ENCODE results near the gene MT1G. TPM values are rescaled to one million over a fixed set of nuclear protein-coding genes. Genes with fewer than 3 reads are reported as not detected.
"Not testable (repeated sequence)": the region's sequence is repeated elsewhere in the genome, so short reads cannot be mapped to it uniquely, and the experiment has no call there.

MT1G gene
- total RNA-seq, result 1.8 and 2.9 TPM in 2 replicates
- long read RNA-seq, result 0 reads

DNA sequence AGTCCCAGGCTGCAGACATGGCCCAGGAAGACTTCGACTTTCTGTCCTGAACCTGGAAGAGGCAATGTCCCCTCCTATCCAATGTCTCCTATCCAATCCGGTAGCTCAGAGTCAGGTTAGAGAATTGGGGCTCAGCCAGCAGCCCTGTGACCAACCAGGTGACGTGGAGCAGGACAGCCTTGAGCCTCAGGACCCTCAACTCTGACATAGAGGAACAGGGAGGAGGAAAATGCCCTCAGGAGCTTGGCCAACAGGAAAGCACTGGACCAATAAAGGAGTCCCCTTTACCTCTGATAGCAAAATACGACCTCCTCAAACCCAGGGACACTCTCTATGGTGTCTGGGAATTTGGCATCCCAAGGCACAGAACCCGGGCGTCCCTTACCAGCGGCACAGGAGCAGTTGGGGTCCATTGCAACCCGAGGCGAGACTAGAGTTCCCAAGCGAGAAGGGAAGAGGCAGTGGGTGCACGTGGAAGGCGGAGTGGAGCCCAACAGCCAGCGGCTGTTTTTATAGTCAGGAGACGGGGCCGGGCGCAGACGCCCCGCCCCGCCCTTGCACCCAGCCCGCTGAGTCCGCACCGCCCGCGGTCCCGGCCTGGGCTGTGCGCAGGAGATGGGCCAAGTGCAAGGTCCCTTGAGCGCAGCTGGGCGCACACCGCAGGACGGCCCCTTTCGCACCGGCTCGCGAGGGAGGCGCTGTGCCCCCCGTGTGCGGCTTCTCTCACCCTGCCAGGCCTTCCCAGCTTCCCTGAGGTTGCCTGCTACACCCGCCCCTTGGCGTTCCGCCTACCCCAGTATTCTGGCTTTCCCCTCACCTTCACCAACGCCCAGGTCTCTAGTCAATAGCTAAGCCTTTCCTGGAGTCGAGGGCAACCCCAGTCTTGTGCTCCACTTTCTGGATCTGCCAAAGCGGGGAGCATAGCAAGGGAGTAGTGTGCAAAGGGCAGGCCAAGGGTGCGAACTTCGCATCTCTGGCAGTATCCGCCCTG is at the start of gene MT1G:
MT1G (minus strand) TSS at position 485 of the 991 bp plus-strand sequence; CDS start at position 413, 72 bp downstream.
- no peak within 1 kb of the TSS for H3K27ac Mint-ChIP-seq
- H3K4me1 Mint-ChIP-seq (ENCODE audit: low read depth), result no peaks in the 10 kb centered on the region
- DNase-seq (ENCODE audit: low spot score, unreplicated experiment), result no peak

DNA sequence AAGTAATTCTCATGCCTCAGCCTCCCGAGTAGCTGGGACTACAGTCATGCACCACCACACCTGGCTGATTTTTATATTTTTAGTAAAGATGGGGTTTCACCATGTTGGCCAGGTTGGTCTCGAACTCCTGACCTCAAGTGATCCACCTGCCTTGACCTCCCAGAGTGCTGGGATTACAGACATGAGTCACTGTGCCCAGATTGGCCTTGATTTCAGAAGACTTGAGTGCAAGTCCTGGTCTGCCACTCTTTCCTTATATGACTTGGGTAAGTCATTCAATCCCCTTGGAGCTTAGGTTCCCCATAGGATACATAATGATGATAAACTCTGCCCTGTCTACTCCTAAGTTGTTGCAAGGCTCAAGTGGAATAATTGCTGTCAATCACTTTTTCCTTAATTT is 49.7 kb upstream of the MT1G start:
- H3K27ac Mint-ChIP-seq; H3K4me1 Mint-ChIP-seq (ENCODE audit: low read depth); DNase-seq (ENCODE audit: low spot score, unreplicated experiment); H3K36me3 Mint-ChIP-seq (ENCODE audit: insufficient read depth); H3K4me3 Mint-ChIP-seq (ENCODE audit: low read depth); H3K9me3 Mint-ChIP-seq (ENCODE audit: low read depth): not testable (repeated sequence)
- H3K27me3 Mint-ChIP-seq, result peaks cover 12% of the 10 kb centered on the region

More for the DNA sequence above, at the start of gene MT1G:
- H3K4me3 Mint-ChIP-seq (ENCODE audit: low read depth), result no peak within 1 kb of the TSS
- TF ChIP-seq, protein P1, sequence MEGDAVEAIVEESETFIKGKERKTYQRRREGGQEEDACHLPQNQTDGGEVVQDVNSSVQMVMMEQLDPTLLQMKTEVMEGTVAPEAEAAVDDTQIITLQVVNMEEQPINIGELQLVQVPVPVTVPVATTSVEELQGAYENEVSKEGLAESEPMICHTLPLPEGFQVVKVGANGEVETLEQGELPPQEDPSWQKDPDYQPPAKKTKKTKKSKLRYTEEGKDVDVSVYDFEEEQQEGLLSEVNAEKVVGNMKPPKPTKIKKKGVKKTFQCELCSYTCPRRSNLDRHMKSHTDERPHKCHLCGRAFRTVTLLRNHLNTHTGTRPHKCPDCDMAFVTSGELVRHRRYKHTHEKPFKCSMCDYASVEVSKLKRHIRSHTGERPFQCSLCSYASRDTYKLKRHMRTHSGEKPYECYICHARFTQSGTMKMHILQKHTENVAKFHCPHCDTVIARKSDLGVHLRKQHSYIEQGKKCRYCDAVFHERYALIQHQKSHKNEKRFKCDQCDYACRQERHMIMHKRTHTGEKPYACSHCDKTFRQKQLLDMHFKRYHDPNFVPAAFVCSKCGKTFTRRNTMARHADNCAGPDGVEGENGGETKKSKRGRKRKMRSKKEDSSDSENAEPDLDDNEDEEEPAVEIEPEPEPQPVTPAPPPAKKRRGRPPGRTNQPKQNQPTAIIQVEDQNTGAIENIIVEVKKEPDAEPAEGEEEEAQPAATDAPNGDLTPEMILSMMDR (IDR thresholded peaks at IDR 0.05; ENCODE audit: unreplicated experiment), result no peak
- H3K9me3 Mint-ChIP-seq (ENCODE audit: low read depth), result no peaks in the 10 kb centered on the region
- no peaks in the 10 kb centered on the region for H3K36me3 Mint-ChIP-seq (ENCODE audit: insufficient read depth)
- peaks cover 98% of the 10 kb centered on the region for H3K27me3 Mint-ChIP-seq

DNA sequence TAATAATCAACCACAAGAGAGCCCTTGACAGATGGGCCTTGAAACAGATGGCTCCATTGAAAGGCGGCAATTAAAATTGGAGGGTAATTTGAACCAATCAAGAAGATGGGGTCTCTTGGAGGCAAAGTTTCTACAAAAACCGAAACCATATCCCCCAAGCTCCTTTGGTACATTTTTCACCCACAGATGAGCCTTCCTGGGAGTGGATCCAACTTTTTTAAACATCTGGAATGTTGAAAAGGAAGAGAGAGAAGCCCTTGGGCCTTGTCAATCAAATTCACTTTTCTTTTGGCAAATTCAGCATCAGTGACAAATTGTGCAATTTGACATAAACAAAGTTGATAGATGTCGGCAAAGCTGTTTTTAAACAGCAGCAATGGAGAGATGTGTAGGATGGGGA is 48.9 kb upstream of the MT1G start:
- Mint-ChIP-seq H3K36me3 (ENCODE audit: insufficient read depth) (no peaks in the 10 kb centered on the region), H3K27me3 (peaks cover 7% of the 10 kb centered on the region), H3K4me1 (ENCODE audit: low read depth) (no peaks in the 10 kb centered on the region), H3K9me3 (ENCODE audit: low read depth) (no peaks in the 10 kb centered on the region), H3K27ac (no peak overlapping the region), H3K4me3 (ENCODE audit: low read depth) (no peak overlapping the region)
- TF ChIP-seq, protein P1 (IDR thresholded peaks at IDR 0.05; ENCODE audit: unreplicated experiment), result no peak
- DNase-seq (ENCODE audit: low spot score, unreplicated experiment), result no peak

DNA sequence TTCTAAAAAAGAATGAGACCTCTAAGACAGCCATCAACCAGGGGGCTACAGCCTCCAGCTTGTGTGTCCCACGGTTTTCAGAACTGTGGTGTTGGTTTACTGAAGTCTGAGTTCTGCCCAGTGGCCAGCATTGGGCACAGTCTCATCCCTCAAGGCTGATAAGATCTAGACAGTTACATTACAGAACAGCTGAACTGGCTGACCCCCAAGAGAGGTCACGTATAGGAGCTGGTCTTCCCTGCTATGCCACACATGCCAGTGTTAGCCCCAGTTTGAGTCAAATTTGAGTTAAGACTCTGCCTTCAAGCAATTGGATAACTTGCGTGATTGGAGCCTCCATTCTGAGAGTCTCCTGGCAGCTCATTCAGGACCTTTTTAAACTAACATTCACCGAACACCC is 47.3 kb upstream of the MT1G start:
- H3K27ac Mint-ChIP-seq, result no peak overlapping the region
- H3K4me1 Mint-ChIP-seq (ENCODE audit: low read depth), result no peaks in the 10 kb centered on the region
- TF ChIP-seq, protein P1 (IDR thresholded peaks at IDR 0.05; ENCODE audit: unreplicated experiment), result no peak
- no peaks in the 10 kb centered on the region for H3K9me3 Mint-ChIP-seq (ENCODE audit: low read depth)
- DNase-seq (ENCODE audit: low spot score, unreplicated experiment), result no peak
- H3K27me3 Mint-ChIP-seq, result peaks cover 6% of the 10 kb centered on the region
- no peak overlapping the region for H3K4me3 Mint-ChIP-seq (ENCODE audit: low read depth)
- H3K36me3 Mint-ChIP-seq (ENCODE audit: insufficient read depth), result no peaks in the 10 kb centered on the region

DNA sequence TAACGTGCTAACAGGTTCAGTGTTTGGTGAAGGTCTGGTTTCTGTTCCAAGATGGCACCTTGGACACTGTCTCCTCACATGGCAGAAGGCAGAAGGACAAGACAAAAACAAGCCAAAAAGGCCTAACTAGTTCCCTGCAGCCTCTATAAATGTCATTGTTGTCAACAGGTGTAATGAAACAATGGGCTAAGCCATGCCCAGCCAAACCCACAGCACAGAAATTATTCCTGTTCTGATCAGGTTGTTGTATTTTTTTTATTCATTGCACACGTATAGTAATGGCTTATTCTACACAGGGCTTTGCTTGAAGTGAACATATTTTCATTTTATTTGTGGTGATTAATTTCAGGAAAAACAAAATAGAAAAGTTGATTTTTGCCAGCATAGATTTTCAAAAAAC is 45.9 kb upstream of the MT1G start:
- no peaks in the 10 kb centered on the region for H3K9me3 Mint-ChIP-seq (ENCODE audit: low read depth)
- no peak overlapping the region for H3K4me3 Mint-ChIP-seq (ENCODE audit: low read depth)
- no peaks in the 10 kb centered on the region for H3K36me3 Mint-ChIP-seq (ENCODE audit: insufficient read depth)
- no peak for DNase-seq (ENCODE audit: low spot score, unreplicated experiment)
- peaks cover 12% of the 10 kb centered on the region for H3K27me3 Mint-ChIP-seq
- TF ChIP-seq, protein P1 (IDR thresholded peaks at IDR 0.05; ENCODE audit: unreplicated experiment), result no peak
- no peaks in the 10 kb centered on the region for H3K4me1 Mint-ChIP-seq (ENCODE audit: low read depth)
- H3K27ac Mint-ChIP-seq, result no peak overlapping the region

All from progenitor cell of endocrine pancreas (in vitro differentiated cells).